Caco-2 (cell line): ENCODE measurements around the gene HECTD1. TPM values are rescaled to one million over a fixed set of nuclear protein-coding genes. Genes with fewer than 3 reads are reported as not detected.

Source experiments
- BruUV-seq: library from RNA; stranded (reverse); fragments of 400-500 nt; replicated peaks from 2 replicates; lab custom pipeline; 2021; lab: Mats Ljungman, UMichigan
- CTCF ChIA-PET: fragments of 300-600 bp; sonication (Branson Sonifier 250); formaldehyde crosslinking; loops from one replicate; lab custom pipeline; 2022; ENCODE audit warnings: antibody characterized with exemption; lab: Charles Lee
- POLR2A ChIA-PET: fragments of 300-600 bp; sonication (Branson Sonifier 250); formaldehyde crosslinking; loops from one replicate; lab custom pipeline; 2022; ENCODE audit warnings: antibody characterized with exemption; lab: Charles Lee
- DNase-seq, 2 experiments: peaks; one replicate each; pipeline versions ENCODE4 v3.0.0 to v3.0.0-alpha.2; 2020 to 2022
- H3K27me3 ChIP-seq: replicated peaks from 2 replicates; pipeline ENCODE4 v1.6.0; 2011; ENCODE audit warnings: low read length; ENCODE audit not compliant: control insufficient read depth, insufficient read depth
- H3K36me3 ChIP-seq: 2 replicates; pipeline ENCODE4 v1.5.1; 2011; ENCODE audit warnings: low read length; ENCODE audit not compliant: control insufficient read depth, insufficient read depth
- H3K4me1 ChIP-seq: fragments of 250-450 bp; sonication (Bioruptor Pico); 2 replicates; pipeline ENCODE4 v1.5.1; 2020; ENCODE audit warnings: mild to moderate bottlenecking
- H3K4me3 ChIP-seq: 2 replicates; pipeline ENCODE4 v1.5.1; 2011; ENCODE audit warnings: low read depth, mild to moderate bottlenecking, control low read depth, low read length
- H3K9me3 ChIP-seq: fragments of 250-450 bp; sonication (Bioruptor Pico); 2 replicates; pipeline ENCODE4 v1.5.1; 2020; ENCODE audit warnings: mild to moderate bottlenecking, moderate library complexity
- H3K27ac Mint-ChIP-seq: one replicate; pipeline ENCODE4 v1.8.0; 2022; ENCODE audit warnings: mixed read lengths; ENCODE audit not compliant: unreplicated experiment
- H3K27me3 Mint-ChIP-seq: one replicate; pipeline ENCODE4 v1.8.0; 2022; ENCODE audit warnings: mixed read lengths; ENCODE audit not compliant: insufficient read depth, unreplicated experiment
- H3K36me3 Mint-ChIP-seq: one replicate; pipeline ENCODE4 v1.8.0; 2022; ENCODE audit warnings: mild to moderate bottlenecking, mixed read lengths; ENCODE audit not compliant: insufficient read depth, unreplicated experiment
- H3K4me1 Mint-ChIP-seq: one replicate; pipeline ENCODE4 v1.8.0; 2022; ENCODE audit warnings: low read depth, mixed read lengths; ENCODE audit not compliant: unreplicated experiment
- H3K4me3 Mint-ChIP-seq: one replicate; pipeline ENCODE4 v1.8.0; 2022; ENCODE audit warnings: mild to moderate bottlenecking, moderate library complexity, mixed read lengths; ENCODE audit not compliant: unreplicated experiment
- H3K9me3 Mint-ChIP-seq: one replicate; pipeline ENCODE4 v1.8.0; 2022; ENCODE audit warnings: mixed read lengths; ENCODE audit not compliant: unreplicated experiment
- intact Hi-C: fragments of 100-400 bp; cut with micrococcal nuclease; formaldehyde crosslinking; loops from one replicate; pipeline ENCODE4 v1.10.0; 2022; ENCODE audit not compliant: unreplicated experiment
- total RNA-seq: library from RNA; stranded (reverse); gene quantifications from 2 replicates; pipeline ENCODE4 v1.2.3, GENCODE V29; 2022
- TF ChIP-seq, protein P1 (sequence below), 2 experiments: fragments of 200-600 bp in 1 of 2; IDR thresholded peaks; 1 replicate in 1 of 2; 2 replicates in 1 of 2; pipeline versions ENCODE4 v1.5.1 to v1.8.0; 2011 to 2022; ENCODE audit warnings: antibody characterized with exemption in 1 of 2, control low read depth in 1 of 2, inconsistent platforms in 1 of 2, low read depth in 1 of 2, low read length in 1 of 2, mild to moderate bottlenecking in 1 of 2, moderate library complexity in 1 of 2; ENCODE audit not compliant: insufficient read depth in 1 of 2, severe bottlenecking in 1 of 2, unreplicated experiment in 1 of 2

Gene HECTD1
- total RNA-seq, 1 experiment from 2014 or later, result 146 TPM

DNA sequence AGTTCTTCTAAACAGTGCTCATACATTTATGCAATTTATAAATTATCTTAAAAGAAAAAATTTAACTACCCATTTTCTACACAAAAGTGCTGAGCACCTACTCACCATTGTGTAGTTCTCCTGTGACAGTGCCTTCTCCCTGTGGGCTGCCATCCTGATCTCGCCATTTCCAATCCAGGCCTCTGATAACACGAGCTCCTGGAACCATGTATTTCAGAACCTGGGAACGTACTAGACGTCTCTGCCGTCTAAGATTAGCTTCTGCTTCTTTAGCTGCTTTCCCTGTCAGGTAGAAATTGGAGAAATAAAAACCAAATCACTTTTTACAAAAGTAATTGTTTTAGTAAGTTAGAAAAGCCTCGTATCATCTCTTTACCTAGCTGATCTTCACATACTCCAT is 74.5 kb downstream of the HECTD1 start:
- intact Hi-C loops, result no loop called here
- BruUV-seq, result no TSS peak
- peaks cover 51% of the 10 kb centered on the region for H3K36me3 Mint-ChIP-seq

DNA sequence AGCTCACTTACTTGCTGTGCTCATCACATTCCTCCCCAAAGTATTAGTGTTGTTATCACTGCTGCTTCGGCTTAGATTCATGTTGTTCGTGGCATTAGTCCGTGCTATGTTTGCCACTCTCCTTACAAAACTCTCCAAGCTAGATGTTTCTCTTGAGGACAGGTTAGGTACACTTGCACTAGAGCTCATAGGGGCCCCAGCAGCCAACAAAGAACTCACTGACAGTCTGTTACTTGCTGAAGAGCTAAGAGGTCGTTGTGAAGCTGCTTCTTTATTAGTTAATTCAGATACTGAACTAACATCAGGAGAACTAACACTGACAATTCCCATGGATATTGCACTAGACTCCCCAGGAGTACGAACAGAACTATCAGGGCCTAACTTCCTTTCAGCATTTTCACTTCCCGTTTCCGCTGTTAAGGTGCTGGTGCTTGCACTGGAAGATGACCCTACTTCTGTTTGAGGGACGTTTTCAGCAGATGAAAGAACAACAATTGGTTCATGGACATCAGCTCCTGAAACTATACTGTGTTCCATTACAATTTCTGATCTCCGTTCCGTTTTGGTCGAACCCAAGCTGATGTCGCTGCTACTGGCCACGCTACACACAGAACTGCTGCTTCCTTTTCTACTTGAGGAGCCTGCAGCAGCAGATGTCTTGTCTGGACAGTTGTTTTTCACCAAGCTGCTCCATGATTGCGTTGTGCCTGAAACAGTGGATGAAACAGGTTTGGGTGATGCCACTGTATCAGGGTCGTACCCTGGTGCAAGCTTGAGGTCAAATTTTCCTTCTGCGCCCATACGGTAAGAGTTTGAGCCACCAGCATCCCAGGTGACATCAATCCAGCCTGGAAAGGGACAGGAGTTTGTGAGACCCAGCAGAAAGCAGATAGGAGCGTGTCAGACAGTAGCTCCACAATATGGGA is 78.7 kb downstream of the HECTD1 start:
- intact Hi-C loops, result loop anchor here (5.0 kb wide), 1 partner anchor 228 kb away; no protein-coding TSS in a partner anchor
- no peaks in the 10 kb centered on the region for H3K27me3 Mint-ChIP-seq
- no peaks in the 10 kb centered on the region for H3K4me1 Mint-ChIP-seq
- no peak overlapping the region for H3K27ac Mint-ChIP-seq
- POLR2A ChIA-PET, result no interaction called here
- peaks cover 55% of the 10 kb centered on the region for H3K36me3 Mint-ChIP-seq
- CTCF ChIA-PET, result no interaction called here
- Histone ChIP-seq H3K4me3 (no peak overlapping the region), H3K9me3 (no peaks in the 10 kb centered on the region), H3K36me3 (no peaks in the 10 kb centered on the region; the same call in 1 of the 2 replicates), H3K4me1 (no peaks in the 10 kb centered on the region), H3K27me3 (no peaks in the 10 kb centered on the region)
- no peak overlapping the region for H3K4me3 Mint-ChIP-seq
- TF ChIP-seq, protein P1, sequence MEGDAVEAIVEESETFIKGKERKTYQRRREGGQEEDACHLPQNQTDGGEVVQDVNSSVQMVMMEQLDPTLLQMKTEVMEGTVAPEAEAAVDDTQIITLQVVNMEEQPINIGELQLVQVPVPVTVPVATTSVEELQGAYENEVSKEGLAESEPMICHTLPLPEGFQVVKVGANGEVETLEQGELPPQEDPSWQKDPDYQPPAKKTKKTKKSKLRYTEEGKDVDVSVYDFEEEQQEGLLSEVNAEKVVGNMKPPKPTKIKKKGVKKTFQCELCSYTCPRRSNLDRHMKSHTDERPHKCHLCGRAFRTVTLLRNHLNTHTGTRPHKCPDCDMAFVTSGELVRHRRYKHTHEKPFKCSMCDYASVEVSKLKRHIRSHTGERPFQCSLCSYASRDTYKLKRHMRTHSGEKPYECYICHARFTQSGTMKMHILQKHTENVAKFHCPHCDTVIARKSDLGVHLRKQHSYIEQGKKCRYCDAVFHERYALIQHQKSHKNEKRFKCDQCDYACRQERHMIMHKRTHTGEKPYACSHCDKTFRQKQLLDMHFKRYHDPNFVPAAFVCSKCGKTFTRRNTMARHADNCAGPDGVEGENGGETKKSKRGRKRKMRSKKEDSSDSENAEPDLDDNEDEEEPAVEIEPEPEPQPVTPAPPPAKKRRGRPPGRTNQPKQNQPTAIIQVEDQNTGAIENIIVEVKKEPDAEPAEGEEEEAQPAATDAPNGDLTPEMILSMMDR (IDR thresholded peaks at IDR 0.05; ENCODE audit: insufficient read depth in 1 of 2, low read depth in 1 of 2, low read length in 1 of 2, severe bottlenecking in 1 of 2, unreplicated experiment in 1 of 2), result no peak
- BruUV-seq, result no TSS peak
- DNase-seq, result no peak
- no peaks in the 10 kb centered on the region for H3K9me3 Mint-ChIP-seq

More for the DNA sequence above, 74.5 kb downstream of the HECTD1 start:
- Histone ChIP-seq H3K4me3 (no peak overlapping the region), H3K36me3 (no peaks in the 10 kb centered on the region), H3K4me1 (no peaks in the 10 kb centered on the region), H3K9me3 (no peaks in the 10 kb centered on the region), H3K27me3 (no peaks in the 10 kb centered on the region)
- ChIA-PET CTCF (no interaction called here), POLR2A (no interaction called here)
- Mint-ChIP-seq H3K27me3 (no peaks in the 10 kb centered on the region), H3K4me3 (no peak overlapping the region), H3K4me1 (no peaks in the 10 kb centered on the region), H3K27ac (no peak overlapping the region), H3K9me3 (no peaks in the 10 kb centered on the region)
- TF ChIP-seq, protein P1 (IDR thresholded peaks at IDR 0.05; ENCODE audit: insufficient read depth in 1 of 2, low read depth in 1 of 2, low read length in 1 of 2, severe bottlenecking in 1 of 2, unreplicated experiment in 1 of 2), result no peak
- no peak for DNase-seq

DNA sequence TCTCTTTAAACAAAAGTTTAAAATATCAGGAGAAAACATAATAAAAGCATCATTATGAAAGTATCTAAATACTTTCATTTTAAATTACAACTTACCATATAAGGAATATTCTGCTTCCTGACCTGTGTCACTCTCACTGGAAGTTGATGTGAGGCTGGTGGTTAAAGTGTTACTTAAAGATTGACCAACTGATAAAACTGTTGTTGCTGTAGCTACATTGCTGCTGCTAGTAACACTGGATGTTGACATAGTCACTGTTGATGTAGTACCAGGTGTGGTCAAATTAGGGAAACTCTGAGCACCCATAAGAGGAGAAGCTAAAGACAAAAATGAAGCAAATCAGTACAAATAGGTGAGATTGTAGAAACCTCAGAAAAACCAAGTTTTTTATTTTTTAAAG is 79.9 kb downstream of the HECTD1 start:
- H3K36me3 ChIP-seq, result no peaks in the 10 kb centered on the region; the same call in 1 of the 2 replicates
- no TSS peak for BruUV-seq
- peaks cover 54% of the 10 kb centered on the region for H3K36me3 Mint-ChIP-seq

More for the DNA sequence above, 79.9 kb downstream of the HECTD1 start:
- TF ChIP-seq, protein P1 (IDR thresholded peaks at IDR 0.05; ENCODE audit: insufficient read depth in 1 of 2, low read depth in 1 of 2, low read length in 1 of 2, severe bottlenecking in 1 of 2, unreplicated experiment in 1 of 2), result no peak
- intact Hi-C loops, result loop anchor here (5.0 kb wide), 1 partner anchor 230 kb away; no protein-coding TSS in a partner anchor
- peak in 1 of 2 experiments; percentile 25 for DNase-seq
- peak overlapping the region; percentile 43 for H3K27ac Mint-ChIP-seq
- Histone ChIP-seq H3K4me1 (no peaks in the 10 kb centered on the region), H3K27me3 (no peaks in the 10 kb centered on the region), H3K9me3 (no peaks in the 10 kb centered on the region), H3K4me3 (no peak overlapping the region)
- H3K9me3 Mint-ChIP-seq, result no peaks in the 10 kb centered on the region
- ChIA-PET CTCF (no interaction called here), POLR2A (no interaction called here)
- no peaks in the 10 kb centered on the region for H3K27me3 Mint-ChIP-seq
- H3K4me1 Mint-ChIP-seq, result no peaks in the 10 kb centered on the region
- no peak overlapping the region for H3K4me3 Mint-ChIP-seq
